Subcutaneous adipose tissue (tissue), 4 donors: ENCODE data around the gene DTX3L. TPM values are rescaled to one million over a fixed set of nuclear protein-coding genes. Genes with fewer than 3 reads are reported as not detected.

Source experiments
- CTCF ChIP-seq: fragments of 450-650 bp; IDR thresholded peaks from one replicate; pipeline ENCODE4 v1.5.1; 2016; ENCODE audit warnings: low read depth, mild to moderate bottlenecking, control low read depth, antibody characterized with exemption, moderate library complexity
- total RNA-seq, 4 donors: library from RNA; depleted of rRNA; stranded (reverse); fragments of >200 nt; gene quantifications; one replicate each; pipeline ENCODE4 v1.1.0, GENCODE V29; 2016

Gene DTX3L
- total RNA-seq, 4 donors from 2014 or later, result 22.0 to 33.0 (median 26.3) TPM

- no peak for TF ChIP-seq CTCF
Observed at GRCh38 chr3:122606330-122606729, 42.2 kb downstream of the DTX3L start.

GRCh38 chr3:122608916-122609315, 44.8 kb downstream of the DTX3L start:
- no peak for TF ChIP-seq CTCF

- TF ChIP-seq CTCF, result no peak
Observed at GRCh38 chr3:122609798-122610559, 45.8 kb downstream of the DTX3L start.

- no peak for TF ChIP-seq CTCF
Observed at GRCh38 chr3:122612696-122613095, 48.6 kb downstream of the DTX3L start.

GRCh38 chr3:122615303-122615702, 51.2 kb downstream of the DTX3L start:
- TF ChIP-seq CTCF, result no peak

- no peak for TF ChIP-seq CTCF
Observed at GRCh38 chr3:122618614-122619013, 54.5 kb downstream of the DTX3L start.

- no peak for TF ChIP-seq CTCF
Observed at GRCh38 chr3:122619040-122619439, 54.9 kb downstream of the DTX3L start.
